ENCODE results near the gene TMPO. TPM values are rescaled to one million over a fixed set of nuclear protein-coding genes. Genes with fewer than 3 reads are reported as not detected.
A peak's percentile ranks its signal among the peaks of the same experiment; 100 is the strongest.
"Not testable (repeated sequence)": the region's sequence is repeated elsewhere in the genome, so short reads cannot be mapped to it uniquely, and the experiment has no call there.

The TMPO gene
- polyA plus RNA-seq, 1 donor = 259 TPM

GRCh38 chr12:98504368-98504617, 11.1 kb upstream of the TMPO start:
- DNase-seq = no peak

GRCh38 chr12:98509063-98509462, 6.3 kb upstream of the TMPO start:
- DNase-seq = no peak

- not testable (repeated sequence) for DNase-seq
Measured at GRCh38 chr12:98511806-98512205, 3.6 kb upstream of the TMPO start.

- no peak for DNase-seq
Measured at GRCh38 chr12:98513379-98514322, 1.7 kb upstream of the TMPO start.

- DNase-seq = no peak
Measured at GRCh38 chr12:98514982-98515286, 456 bp upstream of the TMPO start.

- peak; percentile 92 for DNase-seq
Measured at GRCh38 chr12:98516111-98516873, 902 bp downstream of the TMPO start.

- no peak for DNase-seq
Measured at GRCh38 chr12:98519257-98519907, 4.0 kb downstream of the TMPO start.

- DNase-seq = no peak
Measured at GRCh38 chr12:98530068-98530467, 14.7 kb downstream of the TMPO start.

GRCh38 chr12:98532687-98533304, 17.4 kb downstream of the TMPO start:
- DNase-seq = no peak

- no peak for DNase-seq
Measured at GRCh38 chr12:98533723-98534251, 18.4 kb downstream of the TMPO start.

GRCh38 chr12:98538031-98538430, 22.6 kb downstream of the TMPO start:
- no peak for DNase-seq

- no peak for DNase-seq
Measured at GRCh38 chr12:98543701-98544100, 28.3 kb downstream of the TMPO start.

GRCh38 chr12:98544751-98545150, 29.4 kb downstream of the TMPO start:
- DNase-seq = no peak

- no peak for DNase-seq
Measured at GRCh38 chr12:98549371-98550110, 34.2 kb downstream of the TMPO start.

- no peak for DNase-seq
Measured at GRCh38 chr12:98551787-98552186, 36.4 kb downstream of the TMPO start.

- DNase-seq = not testable (repeated sequence)
Measured at GRCh38 chr12:98558097-98558496, 42.7 kb downstream of the TMPO start.

GRCh38 chr12:98559666-98560065, 44.3 kb downstream of the TMPO start:
- DNase-seq = no peak

- no peak for DNase-seq
Measured at GRCh38 chr12:98561846-98562245, 46.5 kb downstream of the TMPO start.

- DNase-seq = no peak
Measured at GRCh38 chr12:98572010-98572409, 56.6 kb downstream of the TMPO start.

- no peak for DNase-seq
Measured at GRCh38 chr12:98574110-98574509, 58.7 kb downstream of the TMPO start.

- no peak for DNase-seq
Measured at GRCh38 chr12:98575013-98575412, 59.6 kb downstream of the TMPO start.

GRCh38 chr12:98576795-98577194, 61.4 kb downstream of the TMPO start:
- not testable (repeated sequence) for DNase-seq
